ENCODE data around the gene ZNF205. TPM values are rescaled to one million over a fixed set of nuclear protein-coding genes. Genes with fewer than 3 reads are reported as not detected.

Gene ZNF205
- total and polyA plus RNA-seq, 2 of the 8 experiments (the other 6 are each of a cell fraction or from before 2014, with no cell fraction given): 19.1 to 19.9 TPM

DNA sequence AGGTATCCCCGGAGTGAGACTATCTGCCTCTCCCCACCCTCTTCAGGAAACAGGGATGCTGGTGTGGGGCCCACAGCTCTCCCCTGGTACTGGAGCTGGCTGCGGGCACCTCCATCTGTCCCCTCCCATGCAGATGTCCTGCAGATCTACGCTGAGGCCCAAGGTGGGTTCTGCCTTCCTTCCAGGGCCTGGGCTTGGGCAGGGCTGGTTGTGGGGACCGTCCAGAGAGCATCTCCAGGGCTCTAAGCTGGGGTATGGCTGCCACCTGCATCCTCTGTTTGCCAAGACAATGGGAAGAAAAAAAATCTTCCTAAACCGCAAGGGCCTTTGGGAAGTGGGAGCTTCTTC lies 35.3 kb downstream of the ZNF205 start:
- no peak overlapping the region for H4K5ac ChIP-seq (ENCODE audit: insufficient read length, low read depth, low read length)
- CTCF ChIA-PET (ENCODE audit: partially characterized antibody): interaction anchor here (0.7 to 10.9 kb wide), 9 partner anchors 8 to 116 kb away, joined by 3 to 174 read pairs (median 5); partner anchors contain the start of genes ZNF205 and ZNF213
- TF ChIP-seq JUN (IDR thresholded peaks at IDR 0.05; ENCODE audit: low read depth, low read length) (no peak), TCF12 (IDR thresholded peaks at IDR 0.05; ENCODE audit: low read depth, low read length) (no peak), PHF8 (conservative IDR thresholded peaks at IDR 0.05; ENCODE audit: low read depth, low read length) (no peak), RBBP5 (IDR thresholded peaks at IDR 0.05; ENCODE audit: borderline replicate concordance, low read depth, low read length) (no peak), SIX5 (IDR thresholded peaks at IDR 0.05; ENCODE audit: low read depth, low read length) (no peak), NANOG (IDR thresholded peaks at IDR 0.05; ENCODE audit: insufficient read depth, low read depth, low read length, poor library complexity, severe bottlenecking) (no peak), RFX5 (IDR thresholded peaks at IDR 0.05; ENCODE audit: borderline replicate concordance, low read depth, low read length) (no peak), SP4 (IDR thresholded peaks at IDR 0.05; ENCODE audit: low read length) (no peak), TAF1 (IDR thresholded peaks at IDR 0.05; ENCODE audit: low read depth, low read length) (no peak), SAP30 (IDR thresholded peaks at IDR 0.05; ENCODE audit: insufficient read depth, insufficient replicate concordance, low read length) (no peak), MAFK (IDR thresholded peaks at IDR 0.05; ENCODE audit: low read depth, low read length) (no peak)

More for the DNA sequence above, 35.3 kb downstream of the ZNF205 start:
- Histone ChIP-seq H3K4me3 (ENCODE audit: extremely low read depth in 1 of 4, insufficient read depth in 2 of 4, low read depth in 3 of 4, low read length in 4 of 4) (no peak overlapping the region), H3K27ac (ENCODE audit: low read depth, low read length) (no peak overlapping the region), H2BK20ac (ENCODE audit: low read length) (no peak overlapping the region), H3K27me3 (replicated peaks in 1 of 4; ENCODE audit: control insufficient read depth in 3 of 4, extremely low read depth in 1 of 4, insufficient read depth in 3 of 4, low read length in 3 of 4) (peaks cover 0 to 18% (median 12%) of the 10 kb centered on the region in 4 experiments; a peak in 5 of 7 replicates), H3K4me2 (ENCODE audit: insufficient read depth in 1 of 2, low read depth in 2 of 2, low read length in 2 of 2) (no peak overlapping the region), H3K4ac (replicated peaks; ENCODE audit: insufficient read length, low read depth, low read length) (no peak overlapping the region), H4K8ac (ENCODE audit: extremely low read depth, insufficient read depth, low read length) (no peak overlapping the region), H3K23me2 (ENCODE audit: low read depth, low read length) (peaks cover 12% of the 10 kb centered on the region; the same call in 1 of the 2 replicates), H4K91ac (replicated peaks; ENCODE audit: insufficient read length, low read length) (no peak overlapping the region), H3K4me1 (replicated peaks in 1 of 4; ENCODE audit: control insufficient read depth in 3 of 4, insufficient read depth in 4 of 4, low read length in 3 of 4) (peaks cover 0 to 5% (median 3%) of the 10 kb centered on the region in 4 experiments; a peak in 4 of 7 replicates), H2AK5ac (ENCODE audit: low read depth, low read length) (no peak overlapping the region), H3K14ac (ENCODE audit: insufficient read length) (no peak overlapping the region), H2BK15ac (ENCODE audit: low read length) (no peak overlapping the region), H3K9ac (replicated peaks in 1 of 4; ENCODE audit: extremely low read depth in 1 of 4, low read depth in 3 of 4, low read length in 3 of 4) (no peak overlapping the region), H2BK120ac (replicated peaks; ENCODE audit: low read depth, low read length) (no peak overlapping the region), H3K79me2 (ENCODE audit: control insufficient read depth in 1 of 2, insufficient read depth in 2 of 2, low read length in 2 of 2) (no peaks in the 10 kb centered on the region), H3K23ac (ENCODE audit: insufficient read length) (no peak overlapping the region), H3K79me1 (ENCODE audit: low read depth, low read length) (no peaks in the 10 kb centered on the region), H3K18ac (ENCODE audit: extremely low read depth, low read length) (no peak overlapping the region), H4K20me1 (replicated peaks in 1 of 2; ENCODE audit: control insufficient read depth in 1 of 2, insufficient read depth in 2 of 2, low read length in 2 of 2) (peaks cover 0 to 2% of the 10 kb centered on the region in 2 experiments), H2BK12ac (ENCODE audit: low read depth, low read length) (no peak overlapping the region), H3K56ac (replicated peaks; ENCODE audit: insufficient read length, low read depth, low read length) (no peak overlapping the region), H2AFZ (ENCODE audit: low read length) (no peak overlapping the region), H3K9me3 (ENCODE audit: insufficient read depth in 2 of 2, low read depth in 1 of 2, low read length in 1 of 2) (no peaks in the 10 kb centered on the region), H3K36me3 (ENCODE audit: control insufficient read depth in 2 of 4, insufficient read depth in 4 of 4, low read length in 3 of 4) (no peaks in the 10 kb centered on the region), H2BK5ac (ENCODE audit: low read depth, low read length) (no peak overlapping the region)
- DNase-seq (ENCODE audit: low read depth in 1 of 2, low spot score in 2 of 2): no peak
- WGBS, 2 experiments (ENCODE audit: extremely low coverage in 1 of 2, insufficient coverage in 1 of 2, insufficient read length in 1 of 2, insufficient replicate concordance in 2 of 2, low coverage in 1 of 2, low lambda C conversion rate in 2 of 2, missing lambda C conversion rate in 1 of 2): 83% methylated on average over 5 of the region's 5 CpGs; no CpG with 5 or more reads in 1 of the 2 experiments
- POLR2A ChIA-PET (ENCODE audit: partially characterized antibody): interaction anchor here (0.9 to 8.6 kb wide), 9 partner anchors 9 to 128 kb away, joined by 3 to 69 read pairs (median 5); partner anchors contain the start of genes TNFRSF12A, ZNF213 and ZSCAN10
- no peak for FAIRE-seq

Measured in H1 (cell line).